CD14-positive monocyte (primary cell): ENCODE results near the gene MYOCD. TPM values are rescaled to one million over a fixed set of nuclear protein-coding genes. Genes with fewer than 3 reads are reported as not detected.

ENCODE experiments used
- DNase-seq, 3 donors: peaks; one replicate each; pipeline ENCODE4 v3.0.0-alpha.2; 2011 to 2022
- H2AFZ ChIP-seq: 2 replicates; pipeline ENCODE4 v1.6.0; 2012; ENCODE audit warnings: mild to moderate bottlenecking, low read depth, low read length, inconsistent platforms; ENCODE audit not compliant: insufficient read depth, poor library complexity, severe bottlenecking
- H3K27ac ChIP-seq, 2 donors: 1 replicate in 1 of 2; 2 replicates in 1 of 2; pipeline ENCODE4 v1.5.1; 2012 to 2013; ENCODE audit warnings: low read length in 2 of 2, control low read depth in 1 of 2, inconsistent platforms in 1 of 2, low read depth in 1 of 2, mild to moderate bottlenecking in 1 of 2
- H3K27me3 ChIP-seq, 2 donors: one replicate each; pipeline versions ENCODE4 v1.6.0 to v1.6.1; 2011 to 2013; ENCODE audit warnings: low read length in 2 of 2; ENCODE audit not compliant: control insufficient read depth in 2 of 2, insufficient read depth in 2 of 2
- H3K36me3 ChIP-seq, 2 donors: replicated peaks in 1 of 2; 1 replicate in 1 of 2; 2 replicates in 1 of 2; pipeline versions ENCODE4 v1.5.1 to v1.6.1; 2012 to 2013; ENCODE audit warnings: low read length in 2 of 2, control low read depth in 1 of 2, inconsistent platforms in 1 of 2, mild to moderate bottlenecking in 1 of 2; ENCODE audit not compliant: insufficient read depth in 2 of 2, control insufficient read depth in 1 of 2
- H3K4me1 ChIP-seq, 2 donors: 1 replicate in 1 of 2; 2 replicates in 1 of 2; pipeline versions ENCODE4 v1.5.1 to v1.6.1; 2012 to 2013; ENCODE audit warnings: low read length in 2 of 2, control low read depth in 1 of 2, inconsistent platforms in 1 of 2, mild to moderate bottlenecking in 1 of 2, moderate library complexity in 1 of 2; ENCODE audit not compliant: insufficient read depth in 2 of 2, control insufficient read depth in 1 of 2
- H3K4me2 ChIP-seq: replicated peaks from 2 replicates; pipeline ENCODE3; 2012; ENCODE audit warnings: low read length, moderate library complexity, mild to moderate bottlenecking; ENCODE audit not compliant: poor library complexity, severe bottlenecking; ENCODE audit errors: extremely low read depth
- H3K4me3 ChIP-seq, 3 experiments: fragments of 200-600 bp in 1 of 3; sonication (generic) in 1 of 3; replicated peaks in 1 of 3; 1 replicate in 2 of 3; 2 replicates in 1 of 3; pipeline ENCODE4 v1.5.1; 2011 to 2013; ENCODE audit warnings: low read length in 3 of 3, mild to moderate bottlenecking in 3 of 3, control low read depth in 2 of 3, low read depth in 2 of 3, inconsistent platforms in 1 of 3, moderate library complexity in 1 of 3
- H3K79me2 ChIP-seq: 2 replicates; pipeline ENCODE4 v1.6.0; 2012; ENCODE audit warnings: mild to moderate bottlenecking, control low read depth, inconsistent platforms, low read length, moderate library complexity; ENCODE audit not compliant: insufficient read depth
- H3K9ac ChIP-seq: 2 replicates; pipeline ENCODE4 v1.6.0; 2017; ENCODE audit warnings: low read length, mild to moderate bottlenecking; ENCODE audit not compliant: insufficient read depth, poor library complexity, severe bottlenecking
- H3K9me3 ChIP-seq, 2 donors: replicated peaks in 1 of 2; 1 replicate in 1 of 2; 2 replicates in 1 of 2; pipeline versions ENCODE4 v1.5.1 to v1.6.1; 2012 to 2013; ENCODE audit warnings: low read length in 2 of 2, control low read depth in 1 of 2; ENCODE audit not compliant: control insufficient read depth in 1 of 2, insufficient read depth in 1 of 2
- H4K20me1 ChIP-seq: 2 replicates; pipeline ENCODE4 v1.6.0; 2012; ENCODE audit warnings: mild to moderate bottlenecking, low read length, control low read depth, moderate library complexity; ENCODE audit not compliant: insufficient read depth
- H3K27ac Mint-ChIP-seq, 7 donors: one replicate each; pipeline ENCODE4 v1.8.0; 2020; ENCODE audit warnings: mild to moderate bottlenecking in 7 of 7, mixed read lengths in 7 of 7, moderate library complexity in 6 of 7, inconsistent platforms in 2 of 7
- H3K27me3 Mint-ChIP-seq, 3 donors: one replicate each; pipeline ENCODE4 v1.8.0; 2021 to 2022; ENCODE audit warnings: low read depth in 3 of 3, mild to moderate bottlenecking in 3 of 3, mixed read lengths in 3 of 3, moderate library complexity in 3 of 3, inconsistent platforms in 1 of 3
- H3K36me3 Mint-ChIP-seq, 2 donors: one replicate each; pipeline ENCODE4 v1.8.0; 2020; ENCODE audit warnings: mixed read lengths in 2 of 2, inconsistent platforms in 1 of 2, mild to moderate bottlenecking in 1 of 2
- H3K4me1 Mint-ChIP-seq: one replicate; pipeline ENCODE4 v1.8.0; 2020; ENCODE audit warnings: mild to moderate bottlenecking, mixed read lengths
- H3K4me3 Mint-ChIP-seq, 2 donors: one replicate each; pipeline ENCODE4 v1.8.0; 2020; ENCODE audit warnings: mild to moderate bottlenecking in 2 of 2, mixed read lengths in 2 of 2, moderate library complexity in 1 of 2
- H3K9me3 Mint-ChIP-seq, 7 donors: one replicate each; pipeline ENCODE4 v1.8.0; 2020 to 2022; ENCODE audit warnings: mixed read lengths in 7 of 7, mild to moderate bottlenecking in 6 of 7, moderate library complexity in 6 of 7, inconsistent platforms in 2 of 7
- CTCF ChIP-seq: fragments of 200-600 bp; IDR thresholded peaks from one replicate; pipeline ENCODE4 v1.8.0; 2022; ENCODE audit warnings: antibody characterized with exemption, mild to moderate bottlenecking
- WGBS: methylation state at CpG from one replicate; pipeline ENCODE4 v1.1.5; 2013; ENCODE audit warnings: missing lambda C conversion rate; ENCODE audit not compliant: insufficient coverage; 5-methylcytosine and 5-hydroxymethylcytosine counted together
- intact Hi-C, 2 donors: fragments of 100-400 bp; cut with micrococcal nuclease; formaldehyde crosslinking; loops; one replicate each; pipeline versions ENCODE4 v1.15.0 to v1.15.1; 2023
- polyA plus RNA-seq, 3 donors: library from polyadenylated mRNA; depleted of rRNA in 1 of 3; unstranded in 2 of 3; stranded (reverse) in 1 of 3; fragments of 300-500 nt in 2 of 3; fragments of >200 nt in 1 of 3; fragmentation: Illumina TruSeq in 2 of 3; gene quantifications; 1 replicate in 2 of 3; 2 replicates in 1 of 3; pipeline ENCODE4 v1.2.3, GENCODE V29; 2012 to 2021

Gene MYOCD
- polyA plus RNA-seq, 3 donors, result not detected

GRCh38 chr17:12656354-12656753 lies 9.3 kb upstream of the MYOCD start:
- H4K20me1 ChIP-seq, result no peaks in the 10 kb centered on the region
- no peaks in the 10 kb centered on the region for H3K36me3 Mint-ChIP-seq
- WGBS, result 100% methylated on average over 1 of the region's 2 CpGs
- DNase-seq, result no peak
- H3K79me2 ChIP-seq, result no peaks in the 10 kb centered on the region
- peaks cover 0 to 6% (median 2%) of the 10 kb centered on the region in 7 donors for H3K9me3 Mint-ChIP-seq
- no peak overlapping the region for H3K4me2 ChIP-seq
- no peak overlapping the region for H3K4me3 ChIP-seq
- H3K27me3 Mint-ChIP-seq, result peaks cover 0 to 6% (median 2%) of the 10 kb centered on the region in 3 donors
- H3K4me3 Mint-ChIP-seq, result no peak overlapping the region
- H3K36me3 ChIP-seq, result no peaks in the 10 kb centered on the region
- no peak overlapping the region for H3K27ac ChIP-seq
- no peak overlapping the region for H2AFZ ChIP-seq
- no peaks in the 10 kb centered on the region for H3K27me3 ChIP-seq
- TF ChIP-seq CTCF, result no peak
- H3K9me3 ChIP-seq, result no peaks in the 10 kb centered on the region
- no peak overlapping the region for H3K27ac Mint-ChIP-seq
- H3K4me1 ChIP-seq, result no peaks in the 10 kb centered on the region
- intact Hi-C loops, result no loop called here
- H3K4me1 Mint-ChIP-seq, result no peaks in the 10 kb centered on the region
- no peak overlapping the region for H3K9ac ChIP-seq

GRCh38 chr17:12659500-12659899 lies 6.2 kb upstream of the MYOCD start:
- intact Hi-C loops, result no loop called here
- no CpG with 5 or more reads among the region's 1 CpG for WGBS
- H3K27me3 Mint-ChIP-seq, result peaks cover 15 to 17% (median 16%) of the 10 kb centered on the region in 3 donors

More at GRCh38 chr17:12659500-12659899, 6.2 kb upstream of the MYOCD start:
- H3K9me3 Mint-ChIP-seq, result peaks cover 0 to 6% (median 2%) of the 10 kb centered on the region in 7 donors
- H3K27ac ChIP-seq, result no peak overlapping the region
- no peaks in the 10 kb centered on the region for H3K4me1 ChIP-seq
- peaks cover 4 to 8% of the 10 kb centered on the region in 2 donors for H3K27me3 ChIP-seq
- no peak overlapping the region for H3K4me3 Mint-ChIP-seq
- no peaks in the 10 kb centered on the region for H4K20me1 ChIP-seq
- H2AFZ ChIP-seq, result no peak overlapping the region
- H3K4me3 ChIP-seq, result no peak overlapping the region
- H3K36me3 ChIP-seq, result no peaks in the 10 kb centered on the region
- no peak for TF ChIP-seq CTCF
- H3K9me3 ChIP-seq, result peaks cover 0 to 7% of the 10 kb centered on the region in 2 donors
- no peaks in the 10 kb centered on the region for H3K4me1 Mint-ChIP-seq
- no peak overlapping the region for H3K9ac ChIP-seq
- no peak overlapping the region for H3K27ac Mint-ChIP-seq
- no peak for DNase-seq
- H3K4me2 ChIP-seq, result no peak overlapping the region
- no peaks in the 10 kb centered on the region for H3K79me2 ChIP-seq
- H3K36me3 Mint-ChIP-seq, result no peaks in the 10 kb centered on the region
